PC-3 (cell line): Measurements from ENCODE around the gene NRM. TPM values are rescaled to one million over a fixed set of nuclear protein-coding genes. Genes with fewer than 3 reads are reported as not detected.

Experiments
- ATAC-seq: fragments of 200-7000 bp; cut with Tn5 transposase; 2 replicates; pipeline ENCODE4 v1.9.1; 2020; ENCODE audit warnings: mild to moderate bottlenecking, moderate library complexity
- BruUV-seq: library from RNA; stranded (reverse); fragments of 400-500 nt; replicated peaks from 2 replicates; lab custom pipeline; 2021; lab: Mats Ljungman, UMichigan
- CTCF ChIA-PET: fragments of 300-600 bp; sonication (Branson Sonifier 250); formaldehyde crosslinking; loops from one replicate; lab custom pipeline; 2022; ENCODE audit warnings: antibody characterized with exemption; lab: Charles Lee
- POLR2A ChIA-PET: fragments of 300-600 bp; sonication (Branson Sonifier 250); formaldehyde crosslinking; loops from one replicate; lab custom pipeline; 2022; ENCODE audit warnings: antibody characterized with exemption; ENCODE audit not compliant: unreplicated experiment; lab: Charles Lee
- DNase-seq: peaks from one replicate; pipeline ENCODE4 v3.0.0-alpha.2; 2015
- H2AFZ ChIP-seq: fragments of 300-600 bp; sonication (generic); 2 replicates; pipeline ENCODE4 v1.6.0; 2016; ENCODE audit warnings: antibody characterized with exemption, low read length
- H3F3A ChIP-seq: fragments of 300-600 bp; sonication (generic); one replicate; pipeline ENCODE4 v1.6.0; 2017; ENCODE audit warnings: antibody characterized with exemption, low read length, control low read depth, mild to moderate bottlenecking; ENCODE audit not compliant: unreplicated experiment
- H3K27ac ChIP-seq: fragments of 300-600 bp; sonication (generic); 2 replicates; pipeline ENCODE4 v1.5.1; 2016; ENCODE audit warnings: mild to moderate bottlenecking, low read length
- H3K27me3 ChIP-seq: fragments of 300-600 bp; sonication (generic); 2 replicates; pipeline ENCODE4 v1.6.1; 2016; ENCODE audit warnings: low read length, mixed read lengths
- H3K36me3 ChIP-seq: fragments of 300-600 bp; sonication (generic); 2 replicates; pipeline ENCODE4 v1.6.1; 2016; ENCODE audit warnings: low read depth, mixed run types, low read length, mixed read lengths
- H3K4me1 ChIP-seq: fragments of 300-600 bp; sonication (generic); 2 replicates; pipeline ENCODE4 v1.5.1; 2016; ENCODE audit warnings: low read length; ENCODE audit not compliant: insufficient read depth
- H3K4me2 ChIP-seq: fragments of 300-600 bp; sonication (generic); 2 replicates; pipeline ENCODE4 v1.6.0; 2016; ENCODE audit warnings: low read length
- H3K4me3 ChIP-seq: fragments of 300-600 bp; sonication (generic); 2 replicates; pipeline ENCODE4 v1.5.1; 2016; ENCODE audit warnings: mild to moderate bottlenecking, low read length, mixed read lengths
- H3K79me2 ChIP-seq: fragments of 300-600 bp; sonication (generic); 2 replicates; pipeline ENCODE4 v1.6.1; 2017; ENCODE audit warnings: low read length, mixed read lengths
- H3K9ac ChIP-seq: fragments of 300-600 bp; sonication (generic); 2 replicates; pipeline ENCODE4 v1.6.0; 2016; ENCODE audit warnings: mild to moderate bottlenecking, low read length
- H3K9me2 ChIP-seq: fragments of 300-600 bp; sonication (generic); replicated peaks from 2 replicates; pipeline ENCODE4 v1.6.1; 2016; ENCODE audit warnings: mixed run types, low read length, mixed read lengths
- H3K9me3 ChIP-seq: fragments of 300-600 bp; sonication (generic); 2 replicates; pipeline ENCODE4 v1.6.1; 2016; ENCODE audit warnings: low read length, mixed read lengths
- H4K20me1 ChIP-seq: fragments of 300-600 bp; sonication (generic); 2 replicates; pipeline ENCODE4 v1.6.1; 2016; ENCODE audit warnings: low read length, mixed read lengths
- EZH2 ChIP-seq: fragments of 300-600 bp; sonication (generic); IDR thresholded peaks from one replicate; pipeline ENCODE4 v1.6.1; 2017; ENCODE audit warnings: antibody characterized with exemption, mild to moderate bottlenecking, low read length; ENCODE audit not compliant: unreplicated experiment
- EZH2phosphoT487 ChIP-seq: fragments of 300-600 bp; sonication (generic); IDR thresholded peaks from 2 replicates; pipeline ENCODE4 v1.6.1; 2018; ENCODE audit warnings: mild to moderate bottlenecking, antibody characterized with exemption, low read length, borderline replicate concordance
- intact Hi-C: fragments of 100-400 bp; cut with micrococcal nuclease; formaldehyde crosslinking; loops from 2 replicates; pipeline ENCODE4 v1.9.0; 2023
- total RNA-seq: library from RNA; depleted of rRNA; stranded (reverse); fragments of >200 nt; gene quantifications from 2 replicates; pipeline ENCODE4 v1.2.3, GENCODE V29; 2014
- TF ChIP-seq, protein P1 (sequence below): fragments of 300-600 bp; sonication (generic); conservative IDR thresholded peaks from 2 replicates; pipeline ENCODE4 v1.5.1; 2017; ENCODE audit warnings: antibody characterized with exemption, low read depth, mild to moderate bottlenecking, low read length

NRM gene
- total RNA-seq, 1 experiment from 2014 or later: 8.5 TPM

DNA sequence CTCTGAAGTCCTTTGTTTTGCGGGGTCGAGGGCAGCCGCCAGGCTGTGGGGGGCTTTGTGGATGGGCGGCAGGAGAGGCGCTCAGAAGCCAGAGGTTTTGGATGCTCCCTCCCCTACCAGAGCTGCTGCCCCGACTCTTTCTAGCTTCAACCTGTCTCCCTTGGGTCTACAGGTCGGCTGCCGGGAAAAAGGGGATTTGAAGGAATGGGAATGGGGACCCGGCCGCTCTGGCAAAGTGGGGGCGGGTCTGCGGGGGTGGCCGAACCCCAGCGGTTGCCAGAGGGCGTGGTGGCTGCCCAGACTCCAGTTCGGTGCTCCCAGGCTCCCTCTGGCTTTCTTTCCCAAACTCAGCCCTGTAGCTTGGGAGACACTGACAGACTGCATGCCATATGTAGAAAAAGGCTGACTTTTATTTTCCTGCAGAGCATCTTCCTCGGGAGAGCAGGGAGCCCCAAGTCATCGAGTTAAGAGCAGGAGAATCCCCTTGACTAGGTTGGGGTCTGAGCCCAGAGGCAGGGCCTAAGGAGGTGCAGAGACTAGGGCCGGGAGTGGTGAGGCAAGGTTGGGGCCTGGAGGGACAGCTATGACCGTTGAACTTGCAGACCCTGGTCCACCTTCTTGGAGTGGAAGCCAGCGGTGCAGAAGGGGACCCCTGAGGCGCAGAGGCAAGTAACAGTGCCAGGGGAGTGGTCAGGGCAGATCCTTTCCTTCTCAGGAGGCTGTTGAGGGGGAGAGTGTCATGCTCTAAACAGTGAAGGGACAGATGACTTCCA is 2.9 kb downstream of the NRM start:
- Histone ChIP-seq H3K9me2 (no peaks in the 10 kb centered on the region), H2AFZ (peak overlapping the region; percentile 86), H3K4me1 (peaks cover 59% of the 10 kb centered on the region), H4K20me1 (no peaks in the 10 kb centered on the region), H3K9ac (peak overlapping the region; percentile 98), H3K4me3 (peak overlapping the region; percentile 97), H3K27ac (peak overlapping the region; percentile 96), H3K27me3 (no peaks in the 10 kb centered on the region), H3K36me3 (no peaks in the 10 kb centered on the region), H3F3A (no peaks in the 10 kb centered on the region), H3K79me2 (peaks cover 68% of the 10 kb centered on the region), H3K4me2 (peak overlapping the region; percentile 87), H3K9me3 (no peaks in the 10 kb centered on the region)
- BruUV-seq: TSS peak; percentile 73
- intact Hi-C loops: loop anchor here (1.0 to 5.0 kb wide), 2 partner anchors 29 to 134 kb away; partner anchors contain the start of gene MDC1
- peak; percentile 39 for DNase-seq
- no peak for ATAC-seq
- no peak for TF ChIP-seq EZH2
- TF ChIP-seq, protein P1, sequence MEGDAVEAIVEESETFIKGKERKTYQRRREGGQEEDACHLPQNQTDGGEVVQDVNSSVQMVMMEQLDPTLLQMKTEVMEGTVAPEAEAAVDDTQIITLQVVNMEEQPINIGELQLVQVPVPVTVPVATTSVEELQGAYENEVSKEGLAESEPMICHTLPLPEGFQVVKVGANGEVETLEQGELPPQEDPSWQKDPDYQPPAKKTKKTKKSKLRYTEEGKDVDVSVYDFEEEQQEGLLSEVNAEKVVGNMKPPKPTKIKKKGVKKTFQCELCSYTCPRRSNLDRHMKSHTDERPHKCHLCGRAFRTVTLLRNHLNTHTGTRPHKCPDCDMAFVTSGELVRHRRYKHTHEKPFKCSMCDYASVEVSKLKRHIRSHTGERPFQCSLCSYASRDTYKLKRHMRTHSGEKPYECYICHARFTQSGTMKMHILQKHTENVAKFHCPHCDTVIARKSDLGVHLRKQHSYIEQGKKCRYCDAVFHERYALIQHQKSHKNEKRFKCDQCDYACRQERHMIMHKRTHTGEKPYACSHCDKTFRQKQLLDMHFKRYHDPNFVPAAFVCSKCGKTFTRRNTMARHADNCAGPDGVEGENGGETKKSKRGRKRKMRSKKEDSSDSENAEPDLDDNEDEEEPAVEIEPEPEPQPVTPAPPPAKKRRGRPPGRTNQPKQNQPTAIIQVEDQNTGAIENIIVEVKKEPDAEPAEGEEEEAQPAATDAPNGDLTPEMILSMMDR: peak; percentile 30; the same call in 1 of the 2 replicates
- POLR2A ChIA-PET: interaction anchor here (0.6 to 1.1 kb wide), 3 partner anchors 29 to 75 kb away, joined by 3 to 7 read pairs (median 4); partner anchors contain the start of gene MDC1
- CTCF ChIA-PET: interaction anchor here (1.6 kb wide), 1 partner anchor 30 kb away, joined by 4 read pairs; the partner anchor contains the start of gene MDC1

DNA sequence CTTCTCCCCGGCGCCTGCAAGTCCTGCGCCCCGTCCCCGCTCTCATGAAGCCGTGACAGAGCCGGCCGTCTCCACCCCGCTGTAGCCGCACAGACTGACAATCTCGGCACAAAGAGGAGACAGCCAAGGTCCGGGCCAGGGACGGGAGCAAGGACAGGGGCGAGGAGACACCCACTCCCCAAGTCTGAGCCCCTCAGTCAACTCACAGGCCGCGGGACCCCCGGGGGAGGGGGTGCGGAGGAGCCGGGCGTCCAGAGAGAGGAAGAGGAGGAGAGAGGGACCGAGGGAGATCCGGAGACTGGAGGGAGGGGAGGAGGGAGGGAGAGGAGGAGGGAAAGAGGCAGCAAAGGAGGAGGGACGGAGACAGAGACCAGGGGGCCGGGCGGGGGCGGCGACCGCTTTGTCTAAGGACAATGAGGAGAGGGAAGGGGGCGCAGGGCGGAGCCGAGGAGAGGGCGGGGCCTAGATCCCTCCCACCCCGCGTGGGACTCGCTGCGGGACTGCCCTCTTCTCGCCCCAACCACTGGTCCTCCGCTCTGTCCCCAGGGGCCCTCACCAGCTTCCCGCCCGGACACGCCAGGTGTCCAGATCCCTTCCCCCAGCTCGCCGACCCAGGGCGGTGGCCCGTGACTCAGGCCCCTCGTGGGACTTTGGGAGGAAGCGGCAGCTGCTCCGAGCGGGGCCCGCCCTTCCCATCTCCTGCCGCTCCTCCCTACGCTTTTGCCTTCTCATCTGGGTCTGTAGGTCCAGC is 3.7 kb downstream of the NRM start:
- peak overlapping the region; percentile 96 for H3K27ac ChIP-seq
- peak overlapping the region; percentile 98 for H3K9ac ChIP-seq
- no peaks in the 10 kb centered on the region for H3K36me3 ChIP-seq
- ATAC-seq (peak; percentile 58), DNase-seq (peak; percentile 96)
- no peaks in the 10 kb centered on the region for H3K9me2 ChIP-seq
- H3K27me3 ChIP-seq: no peaks in the 10 kb centered on the region
- TF ChIP-seq, protein P1: no peak
- TF ChIP-seq EZH2phosphoT487 (no peak), EZH2 (no peak)
- POLR2A ChIA-PET: interaction anchor here (0.5 to 1.1 kb wide), 3 partner anchors 30 to 219 kb away, joined by 3 to 7 read pairs (median 4); partner anchors contain the start of gene MDC1
- H3F3A ChIP-seq: no peaks in the 10 kb centered on the region
- peaks cover 66% of the 10 kb centered on the region for H3K4me1 ChIP-seq
- peak overlapping the region; percentile 87 for H3K4me2 ChIP-seq
- H3K4me3 ChIP-seq: peak overlapping the region; percentile 97
- no peaks in the 10 kb centered on the region for H3K9me3 ChIP-seq
- no TSS peak for BruUV-seq
- no peaks in the 10 kb centered on the region for H4K20me1 ChIP-seq
- CTCF ChIA-PET: interaction anchor here (0.5 to 1.6 kb wide), 3 partner anchors 8 to 386 kb away, joined by 3 to 4 read pairs (median 3); partner anchors contain the start of gene MDC1
- peaks cover 76% of the 10 kb centered on the region for H3K79me2 ChIP-seq
- intact Hi-C loops: loop anchor here (1.0 to 5.0 kb wide), 2 partner anchors 30 to 135 kb away; partner anchors contain the start of gene MDC1
- peak overlapping the region; percentile 86 for H2AFZ ChIP-seq
